Upper lobe of left lung (tissue), 6 donors: ENCODE data around the gene DENND1A. TPM values are rescaled to one million over a fixed set of nuclear protein-coding genes. Genes with fewer than 3 reads are reported as not detected.

Experiments used
- ATAC-seq, 2 donors: fragments of 200-7000 bp; cut with Tn5 transposase; one replicate each; pipeline ENCODE4 v1.9.1; 2022; ENCODE audit warnings: mild to moderate bottlenecking in 2 of 2, moderate library complexity in 2 of 2; ENCODE audit not compliant: low FRiP score in 2 of 2
- DNase-seq, 2 donors: peaks; one replicate each; pipeline ENCODE4 v3.0.0-alpha.2; 2019 to 2020
- H3K27ac ChIP-seq, 4 donors: fragments of 200-600 bp; sonication (generic); one replicate each; pipeline ENCODE4 v1.5.1; 2016 to 2019
- H3K27me3 ChIP-seq, 4 donors: fragments of 200-600 bp; sonication (generic); one replicate each; pipeline ENCODE4 v1.5.1; 2017 to 2019
- H3K36me3 ChIP-seq, 4 donors: fragments of 200-600 bp; sonication (generic); one replicate each; pipeline ENCODE4 v1.5.1; 2016 to 2019
- H3K4me1 ChIP-seq, 4 donors: fragments of 200-600 bp; sonication (generic); one replicate each; pipeline ENCODE4 v1.5.1; 2018 to 2019
- H3K4me3 ChIP-seq, 4 donors: fragments of 200-600 bp; sonication (generic); one replicate each; pipeline ENCODE4 v1.5.1; 2017 to 2019; ENCODE audit warnings: mild to moderate bottlenecking in 2 of 4, moderate library complexity in 1 of 4
- H3K9me3 ChIP-seq, 4 donors: fragments of 200-600 bp; sonication (generic); one replicate each; pipeline ENCODE4 v1.5.1; 2018 to 2019
- CTCF ChIP-seq, 6 experiments: fragments of 450-650 bp in 4 of 6; fragments of 200-600 bp in 2 of 6; sonication (generic) in 2 of 6; IDR thresholded peaks; one replicate each; pipeline ENCODE4 v1.5.1; 2016 to 2019; ENCODE audit warnings: antibody characterized with exemption in 6 of 6
- EP300 ChIP-seq, 4 donors: sonication (generic); formaldehyde crosslinking; IDR thresholded peaks; one replicate each; pipeline ENCODE4 v1.5.1; 2017; ENCODE audit warnings: antibody characterized with exemption in 4 of 4, control low read depth in 2 of 4
- POLR2A ChIP-seq, 4 donors: fragments of 450-650 bp; IDR thresholded peaks; one replicate each; pipeline ENCODE4 v1.5.1; 2016 to 2017; ENCODE audit warnings: antibody characterized with exemption in 4 of 4, mild to moderate bottlenecking in 2 of 4
- POLR2AphosphoS5 ChIP-seq, 2 donors: sonication (generic); formaldehyde crosslinking; IDR thresholded peaks; one replicate each; pipeline ENCODE4 v1.5.1; 2017; ENCODE audit warnings: antibody characterized with exemption in 2 of 2
- WGBS, 2 donors: methylation state at CpG; one replicate each; pipeline ENCODE4 v1.1.5; 2017 to 2018; 5-methylcytosine and 5-hydroxymethylcytosine counted together
- total RNA-seq, 6 donors: library from RNA; depleted of rRNA in 4 of 6; stranded (reverse); fragments of >200 nt in 4 of 6; gene quantifications; one replicate each; pipeline versions ENCODE4 v1.1.0 to v1.2.1, GENCODE V29; 2016 to 2021
- donor health status: DM: no; HTN: no; CAD: no; lungs with moderate emphysema.
- donor health status: DM: no; HTN: yes; CAD: no; lungs with severe emphysema.

The DENND1A gene
- total RNA-seq, 6 donors from 2014 or later: 9.8 to 46.1 (median 16.0) TPM

GRCh38 chr9:123679330-123679987, 250.5 kb downstream of the DENND1A start:
- H3K4me1 ChIP-seq: peaks cover 7 to 22% (median 13%) of the 10 kb centered on the region in 4 donors
- H3K4me3 ChIP-seq: no peak overlapping the region
- TF ChIP-seq EP300 (IDR thresholded peaks at IDR 0.05): no peak
- TF ChIP-seq CTCF (IDR thresholded peaks at IDR 0.05): no peak
- TF ChIP-seq POLR2A (IDR thresholded peaks at IDR 0.05): no peak
- no peak for TF ChIP-seq POLR2AphosphoS5 (IDR thresholded peaks at IDR 0.05)
- no peak overlapping the region for H3K27ac ChIP-seq
- 78 to 80% methylated on average over 15 to 16 of the region's 16 CpGs for WGBS, 2 donors
- no peaks in the 10 kb centered on the region for H3K36me3 ChIP-seq
- no peaks in the 10 kb centered on the region for H3K9me3 ChIP-seq
- peak in 1 of 2 donors; percentile 38 for DNase-seq
- peak in 1 of 2 donors; percentile 6 for ATAC-seq
- no peaks in the 10 kb centered on the region for H3K27me3 ChIP-seq

GRCh38 chr9:123678878-123679329, 251.0 kb downstream of the DENND1A start:
- ATAC-seq (no peak), DNase-seq (no peak)
- WGBS, 2 donors: 12 to 24% methylated on average over 5 of the region's 5 CpGs
- Histone ChIP-seq H3K4me3 (no peak overlapping the region), H3K9me3 (no peaks in the 10 kb centered on the region), H3K4me1 (peaks cover 7 to 22% (median 13%) of the 10 kb centered on the region in 4 donors), H3K27ac (no peak overlapping the region), H3K27me3 (no peaks in the 10 kb centered on the region), H3K36me3 (no peaks in the 10 kb centered on the region)
- no peak for TF ChIP-seq POLR2A (IDR thresholded peaks at IDR 0.05)
- no peak for TF ChIP-seq CTCF (IDR thresholded peaks at IDR 0.05)
- TF ChIP-seq POLR2AphosphoS5 (IDR thresholded peaks at IDR 0.05): no peak
- no peak for TF ChIP-seq EP300 (IDR thresholded peaks at IDR 0.05)

GRCh38 chr9:123678038-123678877, 251.7 kb downstream of the DENND1A start:
- H3K27ac ChIP-seq: no peak overlapping the region
- no peaks in the 10 kb centered on the region for H3K36me3 ChIP-seq
- no peak for TF ChIP-seq EP300 (IDR thresholded peaks at IDR 0.05)
- TF ChIP-seq POLR2A (IDR thresholded peaks at IDR 0.05): no peak
- no peak for TF ChIP-seq POLR2AphosphoS5 (IDR thresholded peaks at IDR 0.05)
- no peak for TF ChIP-seq CTCF (IDR thresholded peaks at IDR 0.05)
- ATAC-seq: peak in 1 of 2 donors; percentile 15
- DNase-seq: no peak
- no peaks in the 10 kb centered on the region for H3K9me3 ChIP-seq
- WGBS, 2 donors: 40 to 47% methylated on average over 15 of the region's 15 CpGs
- H3K4me1 ChIP-seq: peaks cover 7 to 22% (median 13%) of the 10 kb centered on the region in 4 donors
- H3K27me3 ChIP-seq: no peaks in the 10 kb centered on the region
- H3K4me3 ChIP-seq: no peak overlapping the region

GRCh38 chr9:123676869-123677268, 253.1 kb downstream of the DENND1A start:
- TF ChIP-seq POLR2A (IDR thresholded peaks at IDR 0.05) (no peak), EP300 (IDR thresholded peaks at IDR 0.05) (no peak), POLR2AphosphoS5 (IDR thresholded peaks at IDR 0.05) (no peak), CTCF (IDR thresholded peaks at IDR 0.05) (no peak)
- no peak overlapping the region for H3K27ac ChIP-seq
- no peaks in the 10 kb centered on the region for H3K27me3 ChIP-seq
- H3K9me3 ChIP-seq: no peaks in the 10 kb centered on the region
- no peak for DNase-seq
- no peak overlapping the region for H3K4me3 ChIP-seq
- 96% methylated on average over 2 of the region's 2 CpGs for WGBS, 2 donors
- no peak for ATAC-seq
- H3K4me1 ChIP-seq: peaks cover 7 to 22% (median 13%) of the 10 kb centered on the region in 4 donors
- no peaks in the 10 kb centered on the region for H3K36me3 ChIP-seq
